UCSD-AML1 (cell line): Measurements from ENCODE around the gene FBXL4.

Experiments
- DNase-seq: peaks from one replicate; lab custom pipeline; 2025; ENCODE audit not compliant: unreplicated experiment; lab: John Stamatoyannopoulos, UW

FBXL4 gene

GRCh38 chr6:98947411-98948292, at the start of gene FBXL4:
TSS of gene FBXL4 (minus strand) at chr6:98947946. CDS start at chr6:98926988, 20,958 bp downstream.
- peak; percentile 81 for DNase-seq

DNA sequence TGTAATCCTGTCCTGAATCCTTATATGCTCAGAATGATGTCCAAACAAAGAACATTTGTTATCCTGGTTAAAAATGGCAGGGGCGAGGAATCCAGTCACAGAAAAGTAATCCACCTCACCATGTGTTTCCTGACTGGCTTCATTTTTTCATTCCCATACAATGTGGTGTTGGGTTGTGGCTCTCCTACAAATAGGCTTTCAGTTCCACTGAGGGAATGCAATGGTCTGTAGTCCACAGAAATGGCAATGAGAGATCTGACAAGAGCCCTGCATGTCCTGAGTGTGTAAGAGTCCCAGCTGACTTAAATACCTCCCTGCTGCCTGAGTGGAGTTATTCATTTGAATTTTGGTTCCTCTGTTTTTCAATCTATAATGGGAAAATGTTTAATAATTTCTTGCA, 47.4 kb upstream of the FBXL4 start:
- DNase-seq = no peak

DNA sequence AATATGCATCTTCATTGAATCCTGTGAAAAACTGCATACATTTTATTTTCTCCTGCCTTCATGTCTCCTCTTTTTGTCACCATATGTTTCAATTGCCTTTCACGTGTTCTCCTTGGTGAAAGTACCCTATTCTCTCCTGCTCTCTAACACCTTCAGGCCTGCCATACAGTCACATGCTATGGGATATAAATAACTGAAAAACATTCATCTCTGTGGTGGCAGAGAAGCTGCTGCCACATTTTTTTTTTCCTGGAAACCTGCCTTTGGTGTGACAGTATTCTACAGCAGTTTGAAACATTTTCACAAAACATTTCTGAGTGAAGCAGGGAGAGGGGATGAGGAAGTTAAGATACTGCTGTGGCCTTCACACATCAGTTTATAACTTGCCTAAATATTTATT, 44.8 kb upstream of the FBXL4 start:
- no peak for DNase-seq

- no peak for DNase-seq
Measured at GRCh38 chr6:98986071-98986615, 38.4 kb upstream of the FBXL4 start.

GRCh38 chr6:98985391-98985790, 37.6 kb upstream of the FBXL4 start:
- DNase-seq = no peak

GRCh38 chr6:98984121-98984520, 36.4 kb upstream of the FBXL4 start:
- DNase-seq = no peak

DNA sequence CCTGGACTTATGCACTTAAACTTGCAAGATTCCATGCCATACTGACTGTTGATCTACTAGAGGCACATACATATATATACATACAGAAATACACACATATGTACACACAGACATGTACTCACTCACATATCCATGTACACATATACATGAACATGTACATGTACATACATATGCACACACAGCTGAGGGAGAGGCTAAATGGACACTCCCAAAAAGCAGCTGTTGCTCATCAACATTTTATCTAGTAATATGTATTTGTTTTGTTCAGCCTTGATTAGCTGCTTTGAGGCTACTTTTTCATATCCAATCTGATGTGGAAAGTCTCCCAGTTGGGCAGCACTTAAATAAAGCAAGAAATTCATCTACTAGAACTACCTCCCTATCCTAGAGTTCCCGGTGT, 33.7 kb upstream of the FBXL4 start:
- no peak for DNase-seq

- no peak for DNase-seq
Measured at GRCh38 chr6:98980819-98981218, 33.1 kb upstream of the FBXL4 start.

- no peak for DNase-seq
Measured at GRCh38 chr6:98977671-98978292, 30.0 kb upstream of the FBXL4 start.

DNA sequence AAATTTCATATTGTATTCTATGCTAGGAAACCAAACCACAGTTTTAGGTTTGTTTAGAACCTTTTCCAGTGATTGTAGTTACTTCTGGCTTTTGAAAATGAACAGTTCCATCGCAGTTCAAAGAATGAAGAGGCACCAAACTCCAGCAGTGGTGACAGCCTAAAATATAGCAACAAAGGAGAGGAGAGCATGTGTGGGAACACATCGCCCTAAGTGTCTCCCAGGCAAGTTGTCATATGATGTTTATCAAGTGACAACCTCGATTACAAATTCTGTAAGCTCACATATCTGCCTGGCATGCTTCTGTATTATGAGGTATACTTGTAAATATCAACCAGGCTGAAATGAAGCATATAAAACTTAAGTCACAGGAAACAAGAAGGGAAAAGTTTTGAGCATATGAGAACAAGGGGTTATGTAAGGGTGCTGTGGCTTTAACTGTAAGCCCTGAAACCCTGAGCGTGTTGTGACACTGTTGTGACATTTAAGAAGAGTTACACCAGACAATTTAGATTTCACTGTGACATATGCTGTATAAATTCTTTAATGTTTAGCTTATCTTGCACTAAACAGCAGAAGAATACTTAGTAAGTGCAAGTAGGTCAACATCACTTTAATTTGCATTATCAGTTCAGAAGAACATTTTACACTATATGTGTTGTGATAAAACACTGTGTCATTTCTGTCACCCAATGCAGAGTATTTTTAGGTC, 29.1 kb upstream of the FBXL4 start:
- no peak for DNase-seq

GRCh38 chr6:98975421-98975820, 27.7 kb upstream of the FBXL4 start:
- no peak for DNase-seq

DNA sequence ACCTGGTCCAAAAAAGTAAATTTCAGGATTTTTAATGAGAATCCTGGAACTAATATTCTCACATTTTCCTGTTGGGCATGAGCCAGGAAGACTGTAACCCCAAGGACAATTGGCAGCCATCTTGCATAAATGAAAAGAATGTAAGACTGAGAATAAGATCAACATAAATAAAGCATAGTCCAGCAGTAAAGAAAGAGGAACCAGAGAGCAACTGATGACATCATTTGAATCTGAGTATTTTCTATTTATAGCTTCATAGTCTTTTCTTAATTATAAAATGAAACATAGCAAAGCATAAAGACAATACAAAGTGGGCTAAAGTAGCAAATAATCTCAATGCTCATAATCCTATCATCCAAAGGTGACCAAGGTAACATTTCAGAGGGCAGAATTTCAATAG, 26.6 kb upstream of the FBXL4 start:
- DNase-seq = no peak

- DNase-seq = no peak
Measured at GRCh38 chr6:98973571-98973970, 25.8 kb upstream of the FBXL4 start.

DNA sequence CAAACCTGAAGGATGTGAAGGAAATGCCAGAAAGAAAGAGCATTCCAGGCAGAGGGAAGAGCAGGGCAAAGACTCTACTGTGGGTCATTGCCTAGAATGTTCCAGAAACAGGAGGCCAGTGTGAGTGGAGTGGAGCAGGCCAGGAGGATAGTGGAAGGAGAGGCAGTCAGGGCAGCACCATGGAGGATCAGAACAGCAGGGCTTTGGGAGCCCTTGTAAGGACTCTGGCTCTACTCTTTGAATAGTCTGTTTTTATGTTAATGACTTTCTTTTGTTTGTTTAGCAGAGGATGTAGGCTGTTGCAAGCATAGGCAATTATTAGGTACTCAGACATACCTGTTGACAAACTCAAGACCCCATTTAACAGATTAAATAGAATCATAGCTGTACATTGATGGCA, 23.6 kb upstream of the FBXL4 start:
- no peak for DNase-seq

DNA sequence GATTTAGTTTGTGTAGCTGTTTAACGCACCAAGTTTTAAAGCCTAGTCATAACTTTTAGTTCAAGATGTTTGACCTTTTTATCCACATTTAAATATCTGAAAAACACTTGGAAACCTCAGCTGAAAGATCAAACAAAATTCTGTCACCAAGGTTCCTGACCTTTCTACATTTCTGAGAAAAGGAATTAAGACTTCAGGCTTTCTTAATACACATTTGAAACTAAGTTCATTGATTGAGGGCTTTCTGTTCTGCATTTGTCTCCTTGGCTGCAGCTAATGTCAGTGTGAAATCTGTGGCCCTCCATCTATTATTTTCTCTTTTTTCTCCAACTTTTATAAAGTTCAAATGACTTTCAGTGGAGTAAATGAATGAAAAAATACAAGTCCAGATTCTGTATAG, 22.7 kb upstream of the FBXL4 start:
- DNase-seq = no peak

- DNase-seq = no peak
Measured at GRCh38 chr6:98967616-98968015, 19.9 kb upstream of the FBXL4 start.

DNA sequence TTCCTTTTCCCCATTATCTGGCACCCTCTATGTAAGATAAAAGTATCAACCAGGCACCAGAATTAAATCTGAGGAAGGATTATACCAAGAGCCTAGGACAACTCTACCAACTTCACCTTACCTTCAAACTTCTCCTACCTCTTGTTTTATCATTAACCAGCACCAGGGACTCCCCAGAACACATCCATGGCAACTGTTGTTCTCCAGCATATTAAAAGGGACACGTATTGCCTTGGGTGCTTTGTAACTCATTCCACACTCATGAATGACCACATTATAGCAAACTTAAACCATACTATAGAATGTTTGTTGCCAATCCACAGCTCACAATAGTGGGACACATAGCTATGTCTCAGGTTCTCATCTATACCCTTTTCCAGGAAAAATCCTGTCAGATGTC, 11.9 kb upstream of the FBXL4 start:
- no peak for DNase-seq

DNA sequence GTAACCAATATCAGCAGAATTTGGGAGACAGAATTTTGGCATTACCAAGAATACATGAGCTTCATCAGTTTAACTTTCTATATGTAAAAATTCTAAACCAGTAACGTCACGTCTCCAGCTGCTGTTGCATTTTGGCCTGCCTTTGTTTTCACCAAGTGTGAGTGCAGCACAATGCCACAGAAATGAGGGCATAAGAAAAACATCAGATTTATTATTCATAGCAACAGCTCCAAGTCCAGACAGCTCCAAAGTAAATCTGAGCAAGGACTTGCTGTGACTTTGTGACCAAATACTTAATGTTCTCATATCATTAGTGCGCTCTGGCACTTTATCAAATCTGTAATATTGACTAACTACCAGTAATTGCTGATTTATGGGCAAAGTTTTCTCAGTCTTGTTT, 11.0 kb upstream of the FBXL4 start:
- no peak for DNase-seq

DNA sequence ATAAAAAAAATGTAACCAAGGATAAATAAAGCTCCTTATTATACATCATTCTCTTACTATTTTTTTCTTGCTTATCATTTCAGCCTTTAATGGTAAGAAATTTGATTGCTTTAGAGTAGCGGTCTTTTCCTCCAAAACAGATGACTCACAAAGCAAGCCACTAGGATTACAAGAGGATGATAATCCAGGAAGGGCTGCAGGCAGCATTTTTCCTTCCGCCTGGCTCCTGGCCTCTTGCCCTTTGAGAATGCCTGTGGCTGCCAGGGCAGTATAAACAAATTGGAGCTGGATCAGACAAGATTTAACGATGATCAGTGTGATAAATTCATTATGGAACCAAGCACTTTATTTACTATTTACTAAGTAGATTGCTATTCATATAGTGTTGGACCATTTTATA, 9.7 kb upstream of the FBXL4 start:
- DNase-seq = no peak

DNA sequence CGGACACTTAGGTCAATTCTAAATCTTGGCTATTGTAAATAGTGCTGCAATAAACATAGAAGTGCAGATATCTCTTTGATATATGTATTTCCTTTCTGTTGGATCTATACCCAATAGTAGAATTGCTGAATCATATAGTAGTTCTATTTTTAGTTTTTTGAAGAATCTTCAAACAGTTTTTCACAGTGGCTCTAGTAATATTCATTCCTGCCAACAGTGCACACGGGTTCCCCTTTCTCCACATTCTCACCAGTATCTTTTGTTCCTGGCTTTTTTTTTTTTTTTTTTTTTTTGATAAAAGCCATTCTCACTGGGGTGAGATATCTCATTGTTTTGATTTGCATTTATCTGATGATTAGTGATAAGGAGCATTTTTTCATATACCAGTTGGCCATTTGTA, 1.8 kb upstream of the FBXL4 start:
- DNase-seq = no peak

GRCh38 chr6:98946879-98947410, 801 bp downstream of the FBXL4 start:
- DNase-seq = peak; percentile 31
